IPS-NIHi7 (cell line): Measurements from ENCODE around the gene RNF144A.
"Not testable (repeated sequence)": the region's sequence is repeated elsewhere in the genome, so short reads cannot be mapped to it uniquely, and the experiment has no call there.

Experiments used
- DNase-seq: peaks from one replicate; pipeline ENCODE4 v3.0.0; 2012; ENCODE audit warnings: mixed read lengths; ENCODE audit errors: extremely low spot score

RNF144A gene, protein sequence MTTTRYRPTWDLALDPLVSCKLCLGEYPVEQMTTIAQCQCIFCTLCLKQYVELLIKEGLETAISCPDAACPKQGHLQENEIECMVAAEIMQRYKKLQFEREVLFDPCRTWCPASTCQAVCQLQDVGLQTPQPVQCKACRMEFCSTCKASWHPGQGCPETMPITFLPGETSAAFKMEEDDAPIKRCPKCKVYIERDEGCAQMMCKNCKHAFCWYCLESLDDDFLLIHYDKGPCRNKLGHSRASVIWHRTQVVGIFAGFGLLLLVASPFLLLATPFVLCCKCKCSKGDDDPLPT

DNA sequence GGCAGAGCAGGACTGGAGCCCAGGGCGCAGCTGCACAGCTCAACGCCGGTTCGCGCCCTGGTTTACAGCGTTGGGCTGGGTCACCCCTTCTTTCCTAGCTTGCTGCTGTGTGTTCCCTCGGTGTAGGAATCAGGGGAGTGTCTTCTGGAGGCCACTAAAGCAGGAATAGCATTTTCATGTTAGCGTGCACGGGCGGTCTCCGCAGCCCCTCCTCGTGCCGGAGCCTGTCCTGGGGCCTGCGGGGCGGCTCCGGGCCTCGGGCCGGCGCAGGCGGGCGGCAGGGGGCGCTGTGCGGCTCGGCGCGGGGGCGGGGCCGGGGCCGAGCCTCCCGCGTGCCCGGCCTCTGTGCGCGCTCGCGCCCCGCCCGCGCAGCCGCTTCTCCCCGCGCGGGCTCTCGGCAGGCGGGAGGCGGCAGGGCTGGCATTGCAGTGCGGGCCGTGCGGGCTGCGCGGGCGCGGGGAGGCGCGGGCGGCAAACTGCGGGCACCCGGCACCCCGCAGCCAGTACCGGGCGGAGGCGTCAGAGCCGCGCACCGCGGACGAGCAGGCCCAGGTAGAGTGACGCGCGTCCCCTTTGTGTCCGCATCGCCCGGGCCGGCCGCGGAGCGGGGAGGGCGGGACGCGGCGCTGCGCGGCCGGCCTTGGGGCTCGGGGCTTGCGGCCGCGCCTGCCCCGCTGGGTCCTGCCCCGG is at the start of gene RNF144A:
TSS of gene RNF144A (plus strand) at position 342 of the 690 bp plus-strand sequence. CDS start 79,515 bp downstream, outside the sequence.
- DNase-seq = peak; percentile 89

DNA sequence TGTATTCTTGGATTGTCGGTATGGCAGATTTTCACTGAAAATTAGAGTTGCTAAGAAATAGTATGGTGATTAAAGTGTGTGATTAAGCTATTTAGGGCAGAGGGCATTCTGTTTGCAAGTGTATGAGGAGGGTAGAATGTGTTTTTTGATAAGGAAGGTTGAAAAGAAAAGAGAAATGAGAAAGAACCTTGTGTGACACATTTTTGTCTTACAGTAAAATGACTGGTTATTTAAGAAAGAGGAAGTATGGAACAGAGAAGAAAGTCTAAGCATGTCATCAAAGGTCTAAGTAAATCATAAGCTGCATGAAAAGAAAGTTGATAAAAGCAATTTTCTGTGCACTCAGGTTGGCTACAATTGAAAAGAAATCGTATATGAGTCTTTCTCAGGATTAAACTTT is 44.8 kb upstream of the RNF144A start:
- no peak for DNase-seq

DNA sequence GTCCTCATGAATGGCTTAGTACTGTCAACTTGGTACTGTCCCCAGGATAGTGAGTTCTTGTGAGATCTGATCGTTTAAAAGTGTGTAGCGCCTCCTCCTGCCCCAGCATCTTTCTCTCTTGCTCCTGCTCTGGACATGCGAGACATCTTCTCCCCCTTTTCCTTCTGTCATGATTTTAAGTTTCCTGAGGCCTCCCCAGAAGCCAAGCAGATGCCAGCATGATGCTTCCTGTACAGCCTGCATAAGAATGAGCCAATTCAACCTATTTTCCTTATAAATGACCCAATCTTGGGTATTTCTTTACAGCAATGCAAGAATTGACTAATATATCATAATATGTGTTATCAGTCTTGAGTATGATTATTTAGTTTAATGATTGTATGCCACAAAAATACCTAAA is 43.2 kb upstream of the RNF144A start:
- no peak for DNase-seq

DNA sequence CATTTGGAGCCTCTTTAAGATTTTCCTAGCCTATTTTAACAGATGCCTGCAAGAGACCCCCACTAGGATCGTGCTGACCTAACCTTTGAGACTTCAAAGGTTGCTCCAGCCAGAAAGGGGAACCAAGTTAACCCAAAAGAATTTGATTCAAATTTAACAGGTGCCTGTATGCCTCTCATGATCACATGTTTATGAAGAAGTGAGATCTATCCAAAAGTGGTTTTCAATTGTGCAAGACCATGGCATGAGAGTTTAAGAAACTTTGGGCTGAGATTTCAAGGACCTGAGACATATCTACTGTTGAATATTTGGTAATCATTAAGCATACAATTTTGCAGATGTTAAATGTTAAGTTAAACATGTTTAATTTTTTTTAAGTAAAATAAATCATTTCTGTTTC is 40.9 kb upstream of the RNF144A start:
- DNase-seq = no peak

DNA sequence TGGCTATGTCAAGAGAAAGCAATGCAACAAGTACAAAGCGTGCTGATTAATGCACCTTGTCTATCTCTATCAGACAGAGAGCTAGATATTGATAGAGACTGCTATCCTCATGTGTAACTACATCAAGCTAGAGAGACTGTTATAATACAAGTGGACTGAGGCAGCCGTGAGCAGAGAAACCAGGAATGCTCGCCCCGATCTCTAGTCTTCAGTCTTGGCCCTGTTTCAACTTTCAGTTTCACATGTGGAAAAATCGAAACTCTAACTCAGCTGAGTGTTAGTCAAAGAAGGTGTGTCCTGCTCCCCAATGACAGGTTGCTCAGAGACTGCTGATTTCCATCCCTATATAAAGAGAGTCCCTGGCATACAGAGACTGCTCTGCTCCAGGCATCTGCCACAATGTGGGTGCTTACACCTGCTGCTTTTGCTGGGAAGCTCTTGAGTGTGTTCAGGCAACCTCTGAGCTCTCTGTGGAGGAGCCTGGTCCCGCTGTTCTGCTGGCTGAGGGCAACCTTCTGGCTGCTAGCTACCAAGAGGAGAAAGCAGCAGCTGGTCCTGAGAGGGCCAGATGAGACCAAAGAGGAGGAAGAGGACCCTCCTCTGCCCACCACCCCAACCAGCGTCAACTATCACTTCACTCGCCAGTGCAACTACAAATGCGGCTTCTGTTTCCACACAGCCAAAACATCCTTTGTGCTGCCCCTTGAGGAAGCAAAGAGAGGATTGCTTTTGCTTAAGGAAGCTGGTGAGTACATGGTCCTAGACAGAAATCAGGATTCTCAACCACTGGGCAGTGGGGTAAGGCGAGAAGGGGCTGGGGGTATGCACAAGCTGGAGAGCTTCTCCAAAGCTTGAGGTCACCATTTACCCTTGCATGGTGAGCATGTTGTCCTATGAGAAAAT is 39.6 kb upstream of the RNF144A start, which contains the start of gene RSAD2:
TSS of gene RSAD2 (plus strand) at position 376 of the 903 bp plus-strand sequence. CDS start at position 400, 24 bp downstream.
- DNase-seq = no peak

DNA sequence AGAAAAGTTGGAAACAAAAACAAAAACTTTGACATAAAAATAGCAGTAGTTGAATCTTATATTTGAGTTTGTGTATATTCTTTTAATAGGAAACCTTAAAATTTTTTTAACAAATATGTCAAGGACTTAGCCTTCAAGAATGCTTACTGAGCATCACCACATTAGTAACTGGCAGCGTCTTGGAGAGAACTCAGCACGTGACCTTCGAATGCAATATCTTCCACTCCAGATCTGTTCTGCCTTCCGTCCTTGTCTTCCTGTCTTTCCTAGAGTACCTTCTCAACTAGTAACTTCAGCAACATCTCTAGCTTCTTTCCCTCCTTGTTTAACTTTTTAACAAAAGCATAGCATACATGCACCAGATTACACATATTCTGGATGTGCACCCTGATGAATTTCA is 38.7 kb upstream of the RNF144A start:
- DNase-seq = no peak

DNA sequence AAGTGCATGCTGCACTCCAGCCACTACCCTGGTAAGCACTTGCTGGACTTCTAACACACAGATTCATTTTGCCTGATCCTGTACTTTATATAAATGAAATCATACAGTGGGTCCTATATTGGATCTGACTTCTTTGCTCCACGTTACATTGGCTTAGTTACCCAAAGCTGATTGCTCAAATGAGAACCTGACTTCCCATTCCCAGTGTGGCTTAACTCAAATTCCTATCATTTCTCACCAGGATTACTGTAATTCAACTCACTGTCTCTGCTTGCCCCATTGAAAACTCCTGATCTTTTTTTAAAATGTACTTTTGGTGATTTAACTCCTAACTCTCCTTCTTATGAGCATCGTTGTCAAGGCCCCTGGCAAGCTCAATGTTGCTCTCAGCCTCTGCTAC is 38.2 kb upstream of the RNF144A start:
- DNase-seq = no peak

DNA sequence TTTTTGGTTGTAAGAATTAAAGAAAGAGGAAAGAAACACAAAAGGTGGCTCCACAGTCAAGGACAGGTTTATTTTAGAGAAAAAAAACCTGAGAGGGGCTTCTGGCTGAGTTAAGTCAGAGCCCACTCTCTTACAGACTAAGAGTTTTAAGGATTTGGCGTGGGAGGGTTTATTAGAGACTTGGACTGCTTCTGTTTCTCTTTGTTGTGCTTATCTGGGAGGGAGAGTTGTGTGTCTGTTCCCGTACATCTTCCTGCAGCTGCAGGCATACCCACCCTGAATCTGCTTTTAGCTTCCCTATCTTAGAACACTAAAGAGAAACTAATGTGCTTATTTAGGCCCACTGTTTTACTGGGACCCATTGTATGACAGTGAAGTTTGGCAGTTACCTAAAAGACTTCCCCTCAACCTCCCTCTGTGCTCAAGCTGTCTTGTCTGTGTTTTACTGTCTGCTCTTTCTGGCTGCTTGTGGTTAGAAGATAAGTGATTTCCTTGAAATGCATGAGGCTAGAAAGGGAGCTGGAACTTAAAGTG is 36.9 kb upstream of the RNF144A start:
- no peak for DNase-seq

DNA sequence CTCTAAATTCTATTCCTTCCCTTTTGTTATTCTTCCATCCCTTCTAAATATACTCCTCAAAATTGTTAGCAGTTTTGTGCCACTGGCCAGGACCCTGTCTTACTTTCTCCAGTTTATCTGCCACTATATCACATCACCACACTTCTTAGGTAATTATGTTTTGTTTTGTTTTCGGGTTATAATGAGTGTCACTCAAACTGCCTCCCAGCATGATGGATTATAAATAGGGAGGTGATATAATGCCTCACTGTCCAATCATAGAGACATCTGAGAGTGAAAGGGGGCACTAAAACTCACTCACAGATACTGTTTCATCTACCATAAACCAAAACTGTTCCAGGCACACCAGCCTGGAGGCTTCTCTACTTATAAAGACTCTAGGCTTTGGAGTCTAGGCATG is 36.2 kb upstream of the RNF144A start:
- no peak for DNase-seq

DNA sequence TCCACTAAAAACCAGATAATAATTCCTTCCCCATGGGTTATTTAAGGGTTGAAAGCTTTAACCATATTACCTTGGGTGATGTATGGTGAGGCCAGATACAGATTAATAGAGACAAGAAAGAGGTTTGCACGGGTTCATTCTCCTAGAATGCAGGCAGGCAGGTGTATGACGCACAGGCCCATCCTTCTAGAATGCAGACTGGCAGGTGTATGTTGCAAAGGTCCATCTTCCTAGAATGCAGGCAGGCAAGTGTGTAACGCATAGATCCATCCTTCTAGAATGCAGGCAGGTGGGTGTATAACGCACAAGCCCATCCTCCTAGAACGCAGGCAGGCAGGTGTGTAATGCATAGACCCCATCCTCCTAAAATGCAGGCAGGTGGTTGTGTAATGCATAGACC is 35.7 kb upstream of the RNF144A start:
- no peak for DNase-seq

DNA sequence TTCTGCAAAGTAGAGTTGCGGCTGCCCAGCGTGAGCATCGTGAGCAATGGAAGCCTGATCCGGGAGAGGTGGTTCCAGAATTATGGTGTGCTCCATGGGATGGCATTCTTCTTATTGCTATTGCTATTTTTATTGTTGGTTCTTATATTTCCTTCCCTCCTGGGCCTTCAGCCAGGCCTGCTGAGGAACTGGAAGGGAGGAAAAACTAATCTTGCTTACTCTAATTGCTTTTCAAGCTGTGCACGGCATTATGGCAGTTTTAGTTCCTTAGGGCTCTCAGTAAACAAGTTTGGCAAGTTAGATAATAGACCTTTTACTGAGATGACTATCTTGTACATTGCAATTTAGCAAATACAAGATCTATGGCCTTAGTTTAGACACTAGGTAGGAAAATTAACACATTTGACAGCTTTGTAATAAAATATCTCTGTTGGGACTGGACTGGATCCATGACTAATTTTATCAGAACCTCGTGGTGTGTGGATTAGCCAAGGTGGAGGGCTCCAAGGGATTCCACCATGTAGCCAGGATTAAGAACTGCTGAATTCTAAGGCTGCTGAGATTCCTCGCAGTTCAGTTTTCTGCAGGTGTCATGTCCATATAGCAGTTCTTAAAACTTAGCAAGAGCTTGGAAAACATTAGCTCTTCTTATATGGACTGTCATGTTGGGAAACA is 33.6 kb upstream of the RNF144A start:
- DNase-seq = no peak

DNA sequence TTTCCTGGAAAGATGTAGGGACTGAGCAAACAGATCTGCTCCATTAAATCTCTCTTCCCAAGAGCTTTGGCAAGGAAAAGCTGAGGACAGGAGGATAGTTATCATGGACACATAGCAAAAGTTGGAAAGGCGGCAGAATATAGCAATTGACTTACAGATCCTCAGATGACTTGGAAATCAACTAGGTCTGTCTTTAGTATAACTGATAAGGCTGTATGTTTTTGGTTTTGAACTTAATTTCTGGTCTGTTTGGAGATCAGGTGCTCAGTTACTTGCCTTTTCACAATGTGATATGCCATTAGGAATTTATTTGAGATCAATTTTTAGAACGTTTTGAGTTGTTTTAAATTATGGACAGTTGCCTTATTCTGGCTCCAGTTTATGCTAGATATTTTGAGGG is 31.7 kb upstream of the RNF144A start:
- no peak for DNase-seq

DNA sequence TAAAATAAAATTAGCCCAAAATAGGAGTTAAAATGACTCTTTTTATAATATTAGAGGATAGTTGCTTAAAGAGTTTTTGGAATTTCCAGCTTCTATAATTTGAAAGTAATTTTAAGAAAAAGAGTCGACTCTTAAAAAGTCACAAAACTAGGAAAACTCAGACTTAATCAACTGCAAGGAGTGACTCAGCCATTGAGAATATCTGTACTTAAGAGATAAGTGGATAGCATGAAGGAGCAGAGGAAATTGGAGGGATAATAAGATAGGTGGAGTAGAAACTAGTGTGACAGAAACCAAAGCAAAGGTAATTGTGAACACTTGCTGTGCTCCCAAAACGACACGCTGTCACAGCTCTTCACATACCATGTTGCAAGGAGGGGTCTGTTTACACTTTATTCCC is 31.2 kb upstream of the RNF144A start:
- DNase-seq = no peak

DNA sequence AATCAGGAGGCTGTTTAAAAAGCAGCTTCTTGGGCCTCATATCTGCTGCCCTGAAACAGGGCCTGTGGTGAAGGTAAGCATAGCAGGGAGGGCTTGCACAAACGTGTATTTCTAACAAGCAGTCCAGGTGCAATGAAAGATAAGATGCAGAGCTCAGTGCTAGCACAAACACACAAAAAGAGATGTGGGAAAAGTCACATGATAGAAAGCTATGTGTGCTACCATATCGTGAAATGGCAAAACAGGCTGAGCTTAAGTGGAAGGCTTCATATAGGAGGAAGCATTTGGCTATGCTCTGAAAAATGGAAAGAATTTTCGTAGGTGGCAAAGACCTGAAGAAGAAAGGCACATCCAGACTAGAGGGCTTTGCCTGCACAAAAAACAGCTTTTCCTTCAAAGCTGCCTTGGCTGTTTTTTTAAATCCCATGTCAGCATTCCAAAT is 29.4 kb upstream of the RNF144A start:
- DNase-seq = no peak

DNA sequence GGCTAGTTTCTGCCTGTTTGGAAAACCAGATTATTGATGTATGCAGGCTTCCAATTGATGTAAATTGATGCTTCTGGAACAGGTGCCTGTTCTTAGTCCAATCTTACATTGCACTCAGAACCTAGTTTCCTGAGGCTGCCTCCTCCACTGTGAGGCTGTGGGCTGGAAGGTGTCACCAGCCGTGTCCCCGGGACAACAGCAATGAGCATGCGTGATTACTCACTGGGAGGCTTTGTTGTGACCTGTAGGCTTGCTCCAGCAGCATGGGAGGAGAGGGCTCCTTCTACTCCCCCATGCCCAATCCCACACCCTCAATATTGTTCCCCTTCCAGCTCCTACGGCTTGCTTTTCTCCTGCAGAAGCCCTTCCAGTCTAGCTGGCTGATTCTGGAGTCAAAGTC is 28.5 kb upstream of the RNF144A start:
- no peak for DNase-seq

DNA sequence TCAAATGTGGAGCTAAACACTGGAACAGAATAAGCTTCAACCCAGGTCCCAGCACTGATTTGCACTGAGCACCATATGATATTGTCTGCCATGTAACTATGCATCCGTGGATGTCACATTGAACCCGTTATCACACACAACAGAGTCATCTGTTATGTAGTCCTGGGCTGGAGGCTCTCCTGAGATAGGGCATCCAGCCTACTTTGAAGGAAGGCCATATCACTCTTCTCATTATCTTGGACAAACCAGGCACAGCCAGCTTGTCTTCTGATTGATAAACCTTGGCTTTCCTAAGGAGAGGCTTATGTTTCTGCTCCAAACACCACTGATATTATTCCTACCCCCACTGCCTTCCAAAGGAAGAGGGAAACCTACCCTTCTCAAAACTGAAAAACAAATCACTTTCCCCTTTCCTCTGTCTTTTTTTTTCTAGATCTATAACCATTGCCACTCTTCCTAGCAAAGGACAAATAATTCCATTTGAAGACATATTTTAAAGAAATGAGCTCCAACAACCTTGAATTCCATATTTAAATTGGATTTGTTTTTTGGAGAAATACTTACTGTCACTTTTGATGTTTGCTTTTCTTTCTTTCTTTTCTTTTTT is 23.2 kb upstream of the RNF144A start:
- no peak for DNase-seq

DNA sequence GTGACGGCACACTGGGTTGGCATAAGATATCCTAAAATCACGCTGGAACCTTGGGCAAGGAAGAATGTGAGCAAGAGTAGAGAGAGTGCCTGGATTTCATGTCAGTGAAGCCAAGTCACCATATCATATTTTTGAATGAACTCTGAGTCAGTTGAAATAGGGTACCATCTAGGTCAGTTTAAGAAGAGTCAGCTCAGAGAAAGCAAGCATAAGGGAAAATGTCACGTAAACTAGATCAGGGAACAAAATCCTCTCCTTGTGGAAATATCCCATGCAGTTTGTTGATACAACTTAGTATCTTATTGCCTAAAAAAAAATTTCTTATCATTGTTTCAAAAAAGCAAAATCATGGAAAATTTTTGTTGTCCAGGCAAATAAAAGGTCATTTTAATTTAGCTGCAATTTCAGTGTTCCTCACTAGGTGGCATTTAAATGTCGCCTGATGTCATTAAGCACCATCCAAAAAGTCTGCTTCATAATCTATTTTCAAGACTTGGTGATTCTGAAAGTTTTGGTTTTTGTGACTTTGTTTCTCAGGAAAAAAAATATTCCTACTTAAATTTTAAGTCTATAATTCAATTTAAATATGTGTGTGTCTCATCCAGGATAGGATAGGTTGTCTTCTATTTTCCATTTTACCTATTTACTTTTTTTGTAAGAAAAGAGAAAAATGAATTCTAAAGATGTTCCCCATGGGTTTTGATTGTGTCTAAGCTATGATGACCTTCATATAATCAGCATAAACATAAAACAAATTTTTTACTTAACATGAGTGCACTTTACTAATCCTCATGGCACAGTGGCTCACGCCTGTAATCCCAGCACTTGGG is 20.1 kb upstream of the RNF144A start:
- no peak for DNase-seq

DNA sequence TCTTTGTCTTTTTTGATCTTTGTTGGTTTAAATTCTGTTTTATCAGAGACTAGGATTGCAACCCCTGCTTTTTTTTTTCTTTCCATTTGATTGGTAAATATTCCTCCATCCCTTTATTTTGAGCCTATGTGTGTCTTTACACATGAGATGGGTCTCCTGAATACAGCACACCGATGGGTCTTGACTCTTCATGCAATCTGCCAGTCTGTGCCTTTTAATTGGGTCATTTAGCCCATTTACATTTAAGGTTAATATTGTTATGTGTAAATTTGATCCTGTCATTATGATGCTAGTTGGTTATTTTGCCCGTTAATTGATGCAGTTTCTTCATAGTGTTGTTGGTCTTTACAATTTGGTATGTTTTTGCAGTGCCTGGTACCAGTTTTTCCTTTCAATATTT is 14.6 kb upstream of the RNF144A start:
- DNase-seq = not testable (repeated sequence)

DNA sequence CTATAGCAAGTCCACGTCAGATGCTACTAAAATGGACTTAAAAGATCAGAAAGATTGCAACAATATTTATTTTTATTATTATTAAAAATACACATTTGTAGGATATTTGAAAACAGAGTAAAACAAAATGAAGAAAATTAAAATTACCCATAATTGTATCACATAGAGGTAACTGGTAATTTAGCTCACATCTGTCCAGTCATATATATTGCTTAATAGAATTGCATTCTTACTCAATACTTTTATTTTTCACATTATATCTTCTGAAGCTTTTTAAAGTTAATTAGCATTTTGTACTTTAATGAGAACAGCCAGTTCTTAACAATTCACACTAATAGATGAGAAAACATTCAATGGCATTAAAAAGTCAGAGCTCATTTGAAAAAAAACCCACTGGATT is 11.5 kb upstream of the RNF144A start:
- DNase-seq = no peak

DNA sequence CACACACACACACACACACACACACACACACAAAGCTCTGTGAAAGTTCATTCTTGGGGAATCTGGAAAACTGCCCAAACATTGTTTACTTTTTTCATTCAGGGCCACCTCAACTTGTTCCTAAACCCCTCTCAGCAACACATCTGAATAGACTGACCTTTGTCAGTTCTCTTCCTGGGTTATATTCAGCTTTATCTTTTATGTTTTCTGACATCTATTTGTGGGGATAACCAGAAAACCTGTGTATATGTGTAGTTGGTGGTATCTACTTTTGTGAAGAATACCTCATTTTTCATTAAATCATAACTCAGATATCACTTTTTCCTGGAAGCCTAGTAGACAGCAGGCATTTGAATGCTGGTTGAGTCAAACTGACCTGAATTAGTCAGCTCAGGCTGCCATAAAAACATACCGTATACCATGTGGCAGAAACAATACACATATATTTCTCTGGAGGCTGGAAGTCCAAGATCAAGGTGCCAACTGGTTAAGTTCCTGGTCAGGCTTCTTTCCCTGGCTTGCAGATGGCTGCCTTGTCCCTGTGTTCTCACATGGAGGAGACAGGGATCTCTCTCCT is 11.0 kb upstream of the RNF144A start:
- DNase-seq = no peak
